ENCODE results near the gene MED28.
A peak's percentile ranks its signal among the peaks of the same experiment; 100 is the strongest.

MED28 gene

DNA sequence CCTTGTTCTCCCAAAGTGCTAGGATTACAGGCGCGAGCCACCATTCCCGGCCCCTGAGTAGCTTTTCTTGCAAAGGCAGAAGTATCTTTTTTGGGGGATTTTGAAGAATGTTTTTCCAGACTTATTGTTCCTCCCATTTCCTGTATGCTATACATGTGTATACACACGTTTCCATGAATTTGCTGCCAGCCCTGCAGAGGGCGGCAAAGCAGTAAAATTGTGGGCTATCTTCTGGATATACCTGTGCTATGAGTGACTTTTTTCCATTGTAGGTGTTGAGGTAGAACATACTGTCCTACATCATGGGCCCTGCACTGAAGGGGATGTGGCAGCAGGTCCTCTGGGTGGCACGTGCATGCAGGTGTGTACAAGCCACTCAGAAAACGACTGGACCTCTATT is 16.9 kb upstream of the MED28 start:
- no peaks in the 10 kb centered on the region for H3K4me1 ChIP-seq (ENCODE audit: low read length)
- no peaks in the 10 kb centered on the region for H3K9me3 ChIP-seq (replicated peaks; ENCODE audit: insufficient read depth, low read length)
- no peak for TF ChIP-seq EZH2phosphoT487 (IDR thresholded peaks at IDR 0.05; ENCODE audit: low read length)
- TF ChIP-seq CTCF (IDR thresholded peaks at IDR 0.05; ENCODE audit: low read length): 0 out of 2 replicates have a peak, but pooled peaks have one; percentile 12
- no peak overlapping the region for H3K4me3 ChIP-seq (ENCODE audit: low read length)
- H4K20me1 ChIP-seq (ENCODE audit: insufficient read depth, low read length): no peaks in the 10 kb centered on the region
- H3K27ac ChIP-seq (ENCODE audit: low read length): no peak overlapping the region
- no peak overlapping the region for H3K9ac ChIP-seq (ENCODE audit: low read length)
- H3K79me2 ChIP-seq (ENCODE audit: low read length): peaks cover 19% of the 10 kb centered on the region
- H2AFZ ChIP-seq (ENCODE audit: low read length): no peak overlapping the region
- no peak overlapping the region for H3K4me2 ChIP-seq (ENCODE audit: low read depth, low read length)
- DNase-seq: no peak
- no peaks in the 10 kb centered on the region for H3F3A ChIP-seq (ENCODE audit: insufficient read depth, low read length)
- H3K36me3 ChIP-seq (replicated peaks; ENCODE audit: insufficient read depth, low read length): peaks cover 10% of the 10 kb centered on the region
- no peaks in the 10 kb centered on the region for H3K9me2 ChIP-seq (replicated peaks; ENCODE audit: insufficient read depth, low read length)
- H3K27me3 ChIP-seq (replicated peaks; ENCODE audit: insufficient read depth, low read length): no peaks in the 10 kb centered on the region

GRCh38 chr4:17599826-17600225 is 14.6 kb upstream of the MED28 start:
- Histone ChIP-seq H3K9me3 (replicated peaks; ENCODE audit: insufficient read depth, low read length) (no peaks in the 10 kb centered on the region), H3F3A (ENCODE audit: insufficient read depth, low read length) (no peaks in the 10 kb centered on the region), H2AFZ (ENCODE audit: low read length) (no peak overlapping the region), H3K9ac (ENCODE audit: low read length) (no peak overlapping the region), H3K4me1 (ENCODE audit: low read length) (no peaks in the 10 kb centered on the region), H3K36me3 (replicated peaks; ENCODE audit: insufficient read depth, low read length) (peaks cover 7% of the 10 kb centered on the region), H3K79me2 (ENCODE audit: low read length) (peaks cover 10% of the 10 kb centered on the region; the same call in 1 of the 2 replicates), H3K4me3 (ENCODE audit: low read length) (no peak overlapping the region), H3K27ac (ENCODE audit: low read length) (no peak overlapping the region), H4K20me1 (ENCODE audit: insufficient read depth, low read length) (no peaks in the 10 kb centered on the region), H3K27me3 (replicated peaks; ENCODE audit: insufficient read depth, low read length) (no peaks in the 10 kb centered on the region), H3K9me2 (replicated peaks; ENCODE audit: insufficient read depth, low read length) (no peaks in the 10 kb centered on the region), H3K4me2 (ENCODE audit: low read depth, low read length) (no peak overlapping the region)
- no peak for DNase-seq
- TF ChIP-seq CTCF (IDR thresholded peaks at IDR 0.05; ENCODE audit: low read length) (no peak), EZH2phosphoT487 (IDR thresholded peaks at IDR 0.05; ENCODE audit: low read length) (no peak), EZH2 (optimal IDR thresholded peaks at IDR 0.05; ENCODE audit: low read depth, low read length) (no peak)

DNA sequence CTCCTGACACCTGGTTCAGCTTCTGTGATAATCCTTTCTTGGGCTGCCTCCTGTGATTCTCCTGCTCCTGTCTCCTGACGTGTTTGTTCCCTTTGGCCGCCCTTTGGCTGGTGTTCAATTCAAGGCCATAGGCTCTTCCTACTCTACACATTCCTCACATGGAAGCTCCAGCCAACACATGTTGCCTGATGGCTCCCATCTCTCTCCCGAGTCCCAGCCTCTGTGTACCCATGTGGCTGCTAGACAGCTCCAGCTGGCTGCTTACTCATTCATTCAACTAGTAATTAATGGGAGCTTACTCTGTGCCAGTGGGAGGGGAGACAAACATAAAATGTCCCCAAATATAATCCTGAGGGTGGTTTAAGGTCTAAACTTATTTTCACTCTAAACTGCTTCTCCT is 9.2 kb upstream of the MED28 start:
- DNase-seq: no peak
- no peaks in the 10 kb centered on the region for H3F3A ChIP-seq (ENCODE audit: insufficient read depth, low read length)
- H3K36me3 ChIP-seq (replicated peaks; ENCODE audit: insufficient read depth, low read length): no peaks in the 10 kb centered on the region; the same call in 1 of the 2 replicates
- H3K27me3 ChIP-seq (replicated peaks; ENCODE audit: insufficient read depth, low read length): no peaks in the 10 kb centered on the region
- no peak overlapping the region for H3K4me3 ChIP-seq (ENCODE audit: low read length)
- H3K9me3 ChIP-seq (replicated peaks; ENCODE audit: insufficient read depth, low read length): no peaks in the 10 kb centered on the region
- no peak overlapping the region for H3K4me2 ChIP-seq (ENCODE audit: low read depth, low read length)
- no peak overlapping the region for H3K9ac ChIP-seq (ENCODE audit: low read length)
- H4K20me1 ChIP-seq (ENCODE audit: insufficient read depth, low read length): no peaks in the 10 kb centered on the region
- TF ChIP-seq EZH2phosphoT487 (IDR thresholded peaks at IDR 0.05; ENCODE audit: low read length): no peak
- TF ChIP-seq EZH2 (optimal IDR thresholded peaks at IDR 0.05; ENCODE audit: low read depth, low read length): no peak
- TF ChIP-seq CTCF (IDR thresholded peaks at IDR 0.05; ENCODE audit: low read length): no peak
- H3K27ac ChIP-seq (ENCODE audit: low read length): no peak overlapping the region
- H2AFZ ChIP-seq (ENCODE audit: low read length): no peak overlapping the region
- H3K4me1 ChIP-seq (ENCODE audit: low read length): no peaks in the 10 kb centered on the region
- no peaks in the 10 kb centered on the region for H3K79me2 ChIP-seq (ENCODE audit: low read length)
- H3K9me2 ChIP-seq (replicated peaks; ENCODE audit: insufficient read depth, low read length): no peaks in the 10 kb centered on the region

Data from MM.1S (cell line).